ENCODE results near the gene PLOD1. TPM values are rescaled to one million over a fixed set of nuclear protein-coding genes. Genes with fewer than 3 reads are reported as not detected.
"Not testable (repeated sequence)": the region's sequence is repeated elsewhere in the genome, so short reads cannot be mapped to it uniquely, and the experiment has no call there.

Gene PLOD1
- polyA plus RNA-seq, 1 donor (not counting 4 experiments of a cell fraction or from before 2014, with no cell fraction given) = 63.6 TPM

GRCh38 chr1:12007204-12007603 lies 72.7 kb downstream of the PLOD1 start:
- Histone ChIP-seq H3K4me3 (ENCODE audit: control insufficient read depth in 2 of 3, extremely low read depth in 1 of 3, insufficient read depth in 2 of 3, low read depth in 1 of 3, low read length in 3 of 3) (no peak overlapping the region), H3K79me2 (ENCODE audit: control insufficient read depth, insufficient read depth, low read length) (no peaks in the 10 kb centered on the region), H3K4me1 (ENCODE audit: control insufficient read depth, extremely low read depth, insufficient read depth, low read length) (peaks cover 3% of the 10 kb centered on the region), H3K4me2 (ENCODE audit: control insufficient read depth, extremely low read depth, insufficient read depth, low read depth, low read length) (no peak overlapping the region), H3K9ac (ENCODE audit: control insufficient read depth, extremely low read depth, insufficient read depth, low read length) (no peak overlapping the region), H4K20me1 (ENCODE audit: control insufficient read depth, extremely low read depth, insufficient read depth, low read length) (no peaks in the 10 kb centered on the region), H3K27ac (ENCODE audit: control insufficient read depth, insufficient read depth, low read length) (no peak overlapping the region), H2AFZ (ENCODE audit: control insufficient read depth, low read length) (no peak overlapping the region), H3K27me3 (ENCODE audit: control insufficient read depth, extremely low read depth, insufficient read depth, low read length) (no peaks in the 10 kb centered on the region), H3K9me1 (ENCODE audit: control insufficient read depth, extremely low read depth, insufficient read depth, low read length) (no peaks in the 10 kb centered on the region), H3K36me3 (ENCODE audit: control insufficient read depth in 2 of 2, extremely low read depth in 1 of 2, insufficient read depth in 2 of 2, low read length in 2 of 2) (peaks cover 59 to 71% of the 10 kb centered on the region in 2 experiments), H3K9me3 (ENCODE audit: control insufficient read depth, low read depth, low read length) (no peaks in the 10 kb centered on the region)
- dilution Hi-C loops (cut with MboI; ENCODE audit: extremely low pct_ligation_motif_present, low sequenced_read_pairs) = no loop called here
- TF ChIP-seq EZH2 (IDR thresholded peaks at IDR 0.05; ENCODE audit: low read length) = no peak
- TF ChIP-seq CTCF (optimal IDR thresholded peaks at IDR 0.05 in 1 of 3, IDR thresholded peaks at IDR 0.05 in 1 of 3, conservative IDR thresholded peaks at IDR 0.05 in 1 of 3; ENCODE audit: extremely low read depth in 1 of 3, insufficient read depth in 2 of 3, low read length in 3 of 3) = no peak
- no peak for FAIRE-seq
- no peak for DNase-seq (ENCODE audit: low read depth, low spot score)

GRCh38 chr1:12008355-12008754 lies 73.8 kb downstream of the PLOD1 start:
- H2AFZ ChIP-seq (ENCODE audit: control insufficient read depth, low read length); H3K9me1 ChIP-seq (ENCODE audit: control insufficient read depth, extremely low read depth, insufficient read depth, low read length); H3K9me3 ChIP-seq (ENCODE audit: control insufficient read depth, low read depth, low read length); FAIRE-seq; H4K20me1 ChIP-seq (ENCODE audit: control insufficient read depth, extremely low read depth, insufficient read depth, low read length); dilution Hi-C loops (cut with MboI; ENCODE audit: extremely low pct_ligation_motif_present, low sequenced_read_pairs); H3K27ac ChIP-seq (ENCODE audit: control insufficient read depth, insufficient read depth, low read length); H3K4me1 ChIP-seq (ENCODE audit: control insufficient read depth, extremely low read depth, insufficient read depth, low read length); DNase-seq (ENCODE audit: low read depth, low spot score); H3K4me3 ChIP-seq (ENCODE audit: control insufficient read depth in 2 of 3, extremely low read depth in 1 of 3, insufficient read depth in 2 of 3, low read depth in 1 of 3, low read length in 3 of 3); H3K79me2 ChIP-seq (ENCODE audit: control insufficient read depth, insufficient read depth, low read length); H3K27me3 ChIP-seq (ENCODE audit: control insufficient read depth, extremely low read depth, insufficient read depth, low read length); H3K9ac ChIP-seq (ENCODE audit: control insufficient read depth, extremely low read depth, insufficient read depth, low read length); H3K4me2 ChIP-seq (ENCODE audit: control insufficient read depth, extremely low read depth, insufficient read depth, low read depth, low read length): not testable (repeated sequence)
- peaks cover 60 to 71% of the 10 kb centered on the region in 2 experiments for H3K36me3 ChIP-seq (ENCODE audit: control insufficient read depth in 2 of 2, extremely low read depth in 1 of 2, insufficient read depth in 2 of 2, low read length in 2 of 2)

DNA sequence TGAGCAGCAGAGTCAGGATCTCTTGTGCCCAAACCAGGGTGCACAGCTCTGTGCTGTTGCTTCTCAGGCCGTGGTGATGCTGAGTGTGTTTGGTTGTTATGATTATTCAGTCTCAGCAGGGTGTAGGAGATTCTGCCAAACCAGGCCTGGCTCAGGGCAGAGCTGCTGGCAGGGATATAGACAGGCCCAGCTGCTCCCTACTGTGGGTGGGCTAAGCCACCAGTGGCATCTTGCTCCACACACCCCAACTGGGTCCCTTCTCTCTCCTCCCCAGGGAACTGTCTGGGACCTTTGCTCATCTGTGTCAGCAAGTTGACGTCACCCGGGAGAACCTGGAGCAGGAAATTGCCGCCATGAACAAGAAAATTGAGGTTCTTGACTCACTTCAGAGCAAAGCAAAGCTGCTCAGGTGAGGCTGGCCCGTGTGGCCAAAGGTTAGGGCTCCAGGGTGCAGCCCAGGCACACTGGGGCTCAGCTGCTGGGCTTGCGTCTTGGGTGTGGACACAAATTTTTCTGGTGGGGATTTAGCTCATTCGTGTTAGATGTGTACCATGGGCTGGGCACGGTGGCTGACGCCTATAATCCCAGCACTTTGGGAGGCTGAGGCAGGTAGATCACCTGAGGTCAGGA lies 74.9 kb downstream of the PLOD1 start:
- Histone ChIP-seq H3K27ac (ENCODE audit: control insufficient read depth, insufficient read depth, low read length) (no peak overlapping the region), H3K4me1 (ENCODE audit: control insufficient read depth, extremely low read depth, insufficient read depth, low read length) (peaks cover 9% of the 10 kb centered on the region), H2AFZ (ENCODE audit: control insufficient read depth, low read length) (no peak overlapping the region), H3K36me3 (ENCODE audit: control insufficient read depth in 2 of 2, extremely low read depth in 1 of 2, insufficient read depth in 2 of 2, low read length in 2 of 2) (peaks cover 51 to 67% of the 10 kb centered on the region in 2 experiments), H3K27me3 (ENCODE audit: control insufficient read depth, extremely low read depth, insufficient read depth, low read length) (no peaks in the 10 kb centered on the region), H3K4me2 (ENCODE audit: control insufficient read depth, extremely low read depth, insufficient read depth, low read depth, low read length) (no peak overlapping the region), H3K9ac (ENCODE audit: control insufficient read depth, extremely low read depth, insufficient read depth, low read length) (no peak overlapping the region), H4K20me1 (ENCODE audit: control insufficient read depth, extremely low read depth, insufficient read depth, low read length) (no peaks in the 10 kb centered on the region), H3K9me1 (ENCODE audit: control insufficient read depth, extremely low read depth, insufficient read depth, low read length) (no peaks in the 10 kb centered on the region), H3K9me3 (ENCODE audit: control insufficient read depth, low read depth, low read length) (no peaks in the 10 kb centered on the region), H3K79me2 (ENCODE audit: control insufficient read depth, insufficient read depth, low read length) (no peaks in the 10 kb centered on the region), H3K4me3 (ENCODE audit: control insufficient read depth in 2 of 3, extremely low read depth in 1 of 3, insufficient read depth in 2 of 3, low read depth in 1 of 3, low read length in 3 of 3) (no peak overlapping the region)
- DNase-seq (ENCODE audit: low read depth, low spot score) = no peak
- TF ChIP-seq EZH2 (IDR thresholded peaks at IDR 0.05; ENCODE audit: low read length) = no peak
- TF ChIP-seq CTCF (optimal IDR thresholded peaks at IDR 0.05 in 1 of 3, IDR thresholded peaks at IDR 0.05 in 1 of 3, conservative IDR thresholded peaks at IDR 0.05 in 1 of 3; ENCODE audit: extremely low read depth in 1 of 3, insufficient read depth in 2 of 3, low read length in 3 of 3) = no peak
- no peak for FAIRE-seq
- dilution Hi-C loops (cut with MboI; ENCODE audit: extremely low pct_ligation_motif_present, low sequenced_read_pairs) = no loop called here
